GM20000 (cell line): Measurements from ENCODE around the gene CEP20.
A peak's percentile ranks its signal among the peaks of the same experiment; 100 is the strongest.
"Not testable (repeated sequence)": the region's sequence is repeated elsewhere in the genome, so short reads cannot be mapped to it uniquely, and the experiment has no call there.

Experiments used
- DNase-seq: peaks from one replicate; pipeline ENCODE4 v3.0.0; 2012; ENCODE audit warnings: low spot score
- TF ChIP-seq, protein P1 (sequence below): IDR thresholded peaks from 2 replicates; pipeline ENCODE4 v1.5.1; 2012; ENCODE audit warnings: mild to moderate bottlenecking, control low read depth; ENCODE audit errors: extremely low read depth, missing control alignments

CEP20 gene, protein sequence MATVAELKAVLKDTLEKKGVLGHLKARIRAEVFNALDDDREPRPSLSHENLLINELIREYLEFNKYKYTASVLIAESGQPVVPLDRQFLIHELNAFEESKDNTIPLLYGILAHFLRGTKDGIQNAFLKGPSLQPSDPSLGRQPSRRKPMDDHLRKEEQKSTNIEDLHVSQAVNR

DNA sequence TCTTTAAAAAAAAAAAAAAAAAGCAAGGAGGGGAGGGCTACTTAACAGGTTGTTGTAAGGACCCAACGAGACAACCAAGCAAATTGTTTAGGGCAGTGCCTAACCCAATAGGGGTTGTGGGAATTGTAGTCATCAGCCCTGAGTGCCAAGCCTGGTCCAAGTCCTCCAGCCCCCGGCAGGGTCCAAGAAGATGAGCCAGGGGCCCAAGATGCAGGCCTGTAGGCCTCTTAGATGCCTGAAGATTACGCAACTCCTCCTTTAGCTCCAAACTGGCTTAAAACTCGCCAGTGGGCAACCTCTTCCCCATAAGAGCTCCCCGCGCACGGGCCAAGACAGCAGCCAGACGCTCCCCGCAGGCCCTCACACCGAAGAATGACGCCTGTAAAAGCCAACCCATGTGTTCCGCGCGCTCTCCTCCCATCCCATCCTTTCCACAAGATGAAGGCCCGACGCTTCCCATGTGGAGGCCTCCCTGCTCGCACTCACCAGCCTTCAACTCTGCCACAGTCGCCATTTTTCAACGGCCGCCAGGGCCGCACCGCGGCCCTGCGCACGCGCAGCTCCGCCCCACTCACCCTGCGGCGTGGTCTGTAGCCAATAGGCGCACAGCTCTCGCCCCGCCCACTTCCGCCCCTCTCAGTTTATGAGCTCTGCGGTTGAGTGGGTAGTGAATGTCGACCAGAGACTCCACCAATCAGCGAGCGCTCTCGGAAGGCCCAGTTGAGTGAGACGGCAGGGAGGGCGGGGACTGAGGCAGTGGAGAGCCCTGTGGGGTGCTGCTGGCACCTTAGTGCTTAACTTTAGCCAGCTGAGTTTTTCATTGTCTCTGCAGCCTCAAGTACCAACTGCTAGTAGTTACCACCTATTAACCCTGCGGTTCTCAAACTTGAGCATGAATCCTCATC lies at the start of gene CEP20:
Gene CEP20 (minus strand): TSS at position 532 of the 905 bp plus-strand sequence. CDS start 18 bp downstream, at position 514.
- peak; percentile 98 for DNase-seq
- TF ChIP-seq, protein P1, sequence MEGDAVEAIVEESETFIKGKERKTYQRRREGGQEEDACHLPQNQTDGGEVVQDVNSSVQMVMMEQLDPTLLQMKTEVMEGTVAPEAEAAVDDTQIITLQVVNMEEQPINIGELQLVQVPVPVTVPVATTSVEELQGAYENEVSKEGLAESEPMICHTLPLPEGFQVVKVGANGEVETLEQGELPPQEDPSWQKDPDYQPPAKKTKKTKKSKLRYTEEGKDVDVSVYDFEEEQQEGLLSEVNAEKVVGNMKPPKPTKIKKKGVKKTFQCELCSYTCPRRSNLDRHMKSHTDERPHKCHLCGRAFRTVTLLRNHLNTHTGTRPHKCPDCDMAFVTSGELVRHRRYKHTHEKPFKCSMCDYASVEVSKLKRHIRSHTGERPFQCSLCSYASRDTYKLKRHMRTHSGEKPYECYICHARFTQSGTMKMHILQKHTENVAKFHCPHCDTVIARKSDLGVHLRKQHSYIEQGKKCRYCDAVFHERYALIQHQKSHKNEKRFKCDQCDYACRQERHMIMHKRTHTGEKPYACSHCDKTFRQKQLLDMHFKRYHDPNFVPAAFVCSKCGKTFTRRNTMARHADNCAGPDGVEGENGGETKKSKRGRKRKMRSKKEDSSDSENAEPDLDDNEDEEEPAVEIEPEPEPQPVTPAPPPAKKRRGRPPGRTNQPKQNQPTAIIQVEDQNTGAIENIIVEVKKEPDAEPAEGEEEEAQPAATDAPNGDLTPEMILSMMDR = no peak

DNA sequence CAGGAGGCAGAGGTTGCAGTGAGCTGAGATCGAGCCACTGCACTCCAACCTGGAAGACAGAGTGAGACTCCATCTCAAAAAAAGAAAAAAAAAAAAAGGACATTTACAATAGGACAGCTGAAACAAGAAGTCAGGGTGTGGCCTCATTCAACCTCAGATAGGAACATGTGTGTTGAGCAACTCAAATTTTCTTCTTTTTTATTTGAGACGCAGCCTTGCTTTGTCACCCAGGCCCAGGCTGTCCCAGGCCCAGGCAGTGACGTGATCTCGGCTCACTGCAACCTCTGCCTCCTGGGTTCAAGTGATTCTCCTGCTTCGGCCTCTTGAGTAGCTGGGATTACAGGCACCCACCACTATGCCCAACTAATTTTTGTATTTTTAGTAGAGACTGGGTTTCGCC lies 48.4 kb upstream of the CEP20 start:
- not testable (repeated sequence) for DNase-seq

DNA sequence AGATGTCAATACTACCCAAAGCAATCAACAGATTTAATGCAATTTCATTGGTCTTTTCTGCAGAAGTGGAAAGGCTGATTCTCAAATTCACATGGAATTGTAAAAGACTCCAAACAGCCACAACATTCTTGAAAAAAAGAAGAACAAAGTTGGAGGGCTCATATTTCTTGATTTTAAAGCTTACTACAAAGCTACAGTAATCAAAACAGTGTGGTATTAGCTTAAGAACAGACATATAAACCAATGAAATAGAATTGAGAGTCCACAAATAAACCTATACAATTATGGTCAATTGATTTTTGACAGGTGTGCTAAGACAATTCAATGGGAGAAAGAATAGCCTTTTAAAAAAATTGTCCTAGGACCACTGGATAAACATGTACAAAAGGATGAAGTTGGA lies 46.6 kb upstream of the CEP20 start:
- DNase-seq = no peak
- TF ChIP-seq, protein P1 = no peak

DNA sequence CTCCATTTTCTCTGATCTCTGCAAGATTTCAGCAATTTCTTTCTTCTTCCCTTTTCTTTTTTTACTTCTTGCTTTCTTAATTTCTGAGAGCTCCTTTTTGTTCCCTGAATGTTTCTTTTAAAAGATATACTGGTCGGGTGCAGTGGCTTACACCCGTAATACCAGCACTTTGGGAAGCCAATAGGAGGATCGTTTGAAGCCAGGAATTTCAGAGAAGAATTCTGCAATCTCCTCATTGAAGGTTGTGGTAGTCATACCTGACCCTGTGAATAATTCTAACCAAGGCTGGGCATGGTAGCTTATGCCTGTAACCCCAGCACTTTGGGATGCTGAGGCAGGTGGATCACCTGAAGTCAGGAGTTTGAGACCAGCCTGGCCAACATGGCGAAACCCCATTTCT lies 45.4 kb upstream of the CEP20 start:
- TF ChIP-seq, protein P1 = no peak
- DNase-seq = no peak

DNA sequence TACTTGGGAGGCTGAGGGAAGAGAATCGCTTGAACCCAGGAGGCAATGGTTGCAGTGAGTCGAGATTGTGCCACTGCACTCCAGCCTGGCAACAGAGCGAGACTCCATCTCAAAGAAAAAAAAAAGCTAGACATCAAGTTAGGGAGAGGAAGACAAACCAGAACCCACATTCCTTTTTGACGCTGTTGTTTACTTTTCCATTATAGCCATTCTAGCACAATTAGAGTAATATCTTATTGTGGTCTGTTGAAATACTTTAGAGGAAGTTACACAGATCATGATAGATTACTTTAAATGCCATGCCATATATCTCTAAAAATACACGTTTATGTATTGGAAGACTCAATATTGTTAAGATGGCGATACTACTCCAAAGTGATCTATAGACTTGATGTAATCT lies 44.5 kb upstream of the CEP20 start:
- DNase-seq = no peak
- TF ChIP-seq, protein P1 = no peak

DNA sequence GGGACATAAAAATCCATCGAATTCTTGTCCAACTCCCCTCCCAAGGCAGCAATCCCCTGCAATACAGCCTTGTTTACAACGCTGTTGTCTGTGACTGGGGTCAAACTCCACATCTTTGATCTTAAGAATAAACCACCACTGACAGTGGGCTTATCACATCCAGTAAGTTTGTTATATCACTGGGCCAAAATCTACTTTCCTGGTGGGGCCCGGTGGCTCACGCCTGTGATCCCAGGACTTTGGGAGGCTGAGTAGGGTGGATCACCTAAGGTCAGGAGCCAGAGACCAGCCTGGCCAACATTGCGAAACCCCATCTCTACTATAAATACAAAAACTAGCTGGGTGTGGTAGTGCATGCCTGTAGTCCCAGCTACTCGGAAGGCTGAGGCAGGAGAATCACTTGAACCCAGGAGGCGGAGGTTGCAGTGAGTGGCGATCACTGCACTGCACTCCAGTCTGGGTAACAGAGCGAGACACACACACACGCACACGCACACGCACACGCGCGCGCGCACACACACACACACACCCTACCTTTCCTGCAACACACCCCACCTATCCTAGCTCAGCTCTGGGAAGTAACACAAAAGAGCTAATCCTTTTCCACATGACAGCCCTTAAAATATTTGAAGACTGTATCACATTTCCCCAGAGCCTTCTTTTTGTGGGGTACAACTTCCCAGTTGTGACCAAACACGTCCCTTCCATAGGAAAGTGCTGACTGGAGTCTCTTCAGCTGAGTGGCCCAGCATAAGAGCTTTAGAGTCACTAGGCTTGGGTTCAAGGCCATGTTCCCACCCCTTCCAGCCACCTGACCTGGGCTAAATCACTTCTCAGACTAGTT lies 40.1 kb upstream of the CEP20 start:
- TF ChIP-seq, protein P1 = no peak
- no peak for DNase-seq

DNA sequence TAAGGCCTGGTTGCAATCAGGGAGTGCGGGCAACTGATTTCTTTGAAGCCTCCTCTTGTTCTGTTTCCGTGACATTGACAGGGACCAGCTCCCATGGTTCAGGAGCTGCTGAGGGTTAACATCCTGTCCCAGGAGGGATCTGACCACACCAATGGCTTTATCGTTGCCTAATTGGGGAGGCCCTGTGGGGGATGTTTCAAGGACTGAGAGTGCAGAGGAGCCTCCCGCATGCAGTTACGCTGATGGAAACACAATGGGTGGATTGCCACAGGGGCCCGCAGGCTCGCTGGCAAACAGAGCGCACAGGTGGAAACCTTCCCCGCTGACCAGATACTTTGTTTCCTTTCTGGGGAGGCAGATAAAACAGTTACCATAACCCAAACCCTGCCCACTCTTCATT lies 37.2 kb upstream of the CEP20 start:
- TF ChIP-seq, protein P1 = no peak
- DNase-seq = no peak
